ENCODE measurements around the gene SCTR. TPM values are rescaled to one million over a fixed set of nuclear protein-coding genes. Genes with fewer than 3 reads are reported as not detected.

Gene SCTR
- total RNA-seq, 1 experiment from 2014 or later: not detected

- H3K4me1 ChIP-seq (ENCODE audit: control insufficient read depth, insufficient read depth, low read length): no peaks in the 10 kb centered on the region
- no peaks in the 10 kb centered on the region for H3K9me3 ChIP-seq (ENCODE audit: control insufficient read depth, insufficient read depth, low read depth, low read length)
- no peak overlapping the region for H3K27ac ChIP-seq (ENCODE audit: low read length)
- BruUV-seq (replicated peaks): no TSS peak
- ATAC-seq (0 out of 2 replicates have a peak, but pooled peaks have one; percentile 47), DNase-seq (ENCODE audit: low read depth, low spot score) (no peak)
- ChIA-PET CTCF (interaction anchor here (0.7 kb wide), 2 partner anchors 12 to 37 kb away, joined by 3 to 5 read pairs; no protein-coding TSS in a partner anchor), POLR2A (no interaction called here)
- no peak for TF ChIP-seq POLR2AphosphoS5 (IDR thresholded peaks at IDR 0.05; ENCODE audit: low read depth, low read length)
- TF ChIP-seq REST (IDR thresholded peaks at IDR 0.05; ENCODE audit: insufficient read depth in 1 of 2, low read depth in 2 of 2, low read length in 1 of 2): no peak
- no peak for TF ChIP-seq CTCF (IDR thresholded peaks at IDR 0.05)
- no peak for TF ChIP-seq TCF7L2 (IDR thresholded peaks at IDR 0.05; ENCODE audit: low read depth, low read length)
- no peak for TF ChIP-seq SIN3A (IDR thresholded peaks at IDR 0.05; ENCODE audit: borderline replicate concordance, insufficient read depth, low read depth, low read length)
- intact Hi-C loops (cut with micrococcal nuclease; ENCODE audit: unreplicated experiment): no loop called here
- H3K36me3 ChIP-seq (ENCODE audit: control insufficient read depth, insufficient read depth, low read length): no peaks in the 10 kb centered on the region
- 0 out of 2 replicates have a peak, but pooled peaks cover 2% of the 10 kb centered on the region for H3K27me3 ChIP-seq (ENCODE audit: control insufficient read depth, insufficient read depth, low read length)
- no peak overlapping the region for H3K4me3 ChIP-seq (ENCODE audit: low read depth in 2 of 2, low read length in 2 of 2)
- in situ Hi-C loops (cut with HindIII; ENCODE audit: low pct_unique_long_range_greater_than_20kb, low sequenced_read_pairs): no loop called here
Observed at GRCh38 chr2:119464981-119465380, 59.3 kb downstream of the SCTR start.

GRCh38 chr2:119463990-119464389, 60.3 kb downstream of the SCTR start:
- BruUV-seq (replicated peaks): no TSS peak
- TF ChIP-seq POLR2AphosphoS5 (IDR thresholded peaks at IDR 0.05; ENCODE audit: low read depth, low read length) (no peak), CTCF (IDR thresholded peaks at IDR 0.05) (no peak), SIN3A (IDR thresholded peaks at IDR 0.05; ENCODE audit: borderline replicate concordance, insufficient read depth, low read depth, low read length) (no peak), TCF7L2 (IDR thresholded peaks at IDR 0.05; ENCODE audit: low read depth, low read length) (no peak), REST (IDR thresholded peaks at IDR 0.05; ENCODE audit: insufficient read depth in 1 of 2, low read depth in 2 of 2, low read length in 1 of 2) (no peak)
- 0 out of 2 replicates have a peak, but pooled peaks cover 2% of the 10 kb centered on the region for H3K27me3 ChIP-seq (ENCODE audit: control insufficient read depth, insufficient read depth, low read length)
- no peak overlapping the region for H3K27ac ChIP-seq (ENCODE audit: low read length)
- DNase-seq (ENCODE audit: low read depth, low spot score) (no peak), ATAC-seq (no peak)
- POLR2A ChIA-PET: no interaction called here
- intact Hi-C loops (cut with micrococcal nuclease; ENCODE audit: unreplicated experiment): no loop called here
- no peak overlapping the region for H3K4me3 ChIP-seq (ENCODE audit: low read depth in 2 of 2, low read length in 2 of 2)
- in situ Hi-C loops (cut with HindIII; ENCODE audit: low pct_unique_long_range_greater_than_20kb, low sequenced_read_pairs): no loop called here
- H3K4me1 ChIP-seq (ENCODE audit: control insufficient read depth, insufficient read depth, low read length): no peaks in the 10 kb centered on the region
- no peaks in the 10 kb centered on the region for H3K36me3 ChIP-seq (ENCODE audit: control insufficient read depth, insufficient read depth, low read length)
- no peaks in the 10 kb centered on the region for H3K9me3 ChIP-seq (ENCODE audit: control insufficient read depth, insufficient read depth, low read depth, low read length)
- CTCF ChIA-PET: no interaction called here

Measured in Panc1 (cell line).